Stimulated activated naive B cell treated with anti-CD40 and anti-IgM and Interleukin-4, amounts not matched to agents 10 μg/mL and 1 μg/mL and 100 μg/mL, for 72 hours (primary cell): Measurements from ENCODE around the gene HRH2.
"Not testable (repeated sequence)": the region's sequence is repeated elsewhere in the genome, so short reads cannot be mapped to it uniquely, and the experiment has no call there.

ENCODE experiments used
- ATAC-seq, 2 donors: fragments of 150-1000 bp; cut with Tn5 transposase; replicated peaks; 2 replicates each; pipeline ENCODE4 v1.10.0; 2021; ENCODE audit warnings: moderate library complexity in 1 of 2
- DNase-seq: peaks from one replicate; pipeline ENCODE4 v3.0.0; 2021
- H3K27ac Mint-ChIP-seq: one replicate; pipeline ENCODE4 v1.8.0; 2022; ENCODE audit warnings: mild to moderate bottlenecking, mixed read lengths
- H3K27me3 Mint-ChIP-seq, 2 donors: one replicate each; pipeline ENCODE4 v1.8.0; 2022; ENCODE audit warnings: mixed read lengths in 2 of 2
- H3K36me3 Mint-ChIP-seq, 2 donors: one replicate each; pipeline ENCODE4 v1.8.0; 2022; ENCODE audit warnings: mixed read lengths in 2 of 2, mild to moderate bottlenecking in 1 of 2
- H3K4me1 Mint-ChIP-seq, 2 donors: one replicate each; pipeline ENCODE4 v1.8.0; 2022; ENCODE audit warnings: mixed read lengths in 2 of 2, mild to moderate bottlenecking in 1 of 2
- H3K4me3 Mint-ChIP-seq, 2 donors: one replicate each; pipeline ENCODE4 v1.8.0; 2022; ENCODE audit warnings: mild to moderate bottlenecking in 2 of 2, mixed read lengths in 2 of 2, moderate library complexity in 1 of 2
- H3K9me3 Mint-ChIP-seq, 2 donors: one replicate each; pipeline ENCODE4 v1.8.0; 2022; ENCODE audit warnings: mixed read lengths in 2 of 2, mild to moderate bottlenecking in 1 of 2

HRH2 gene

DNA sequence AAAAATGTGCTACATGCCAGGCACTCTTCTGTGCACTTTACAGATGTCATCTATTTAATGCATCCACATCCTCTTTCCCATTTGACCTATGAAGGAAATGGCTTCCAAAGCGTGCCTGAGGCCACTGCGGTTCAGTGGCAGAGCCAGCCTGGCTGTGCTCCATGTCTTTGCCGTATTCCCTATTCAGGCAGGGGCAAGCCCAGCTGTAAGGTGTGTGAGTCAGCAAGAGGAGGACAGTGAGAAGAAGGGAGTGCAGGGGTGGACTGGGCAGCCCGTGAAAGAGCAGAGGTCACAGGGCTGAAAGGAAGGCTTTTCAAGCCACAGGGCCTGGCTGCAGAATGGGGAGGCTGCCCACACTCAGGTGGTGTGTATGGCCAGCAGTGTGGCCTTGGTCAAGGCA, 91.7 kb downstream of the HRH2 start:
- H3K9me3 Mint-ChIP-seq = peaks cover 0 to 1% of the 10 kb centered on the region in 2 donors
- H3K27me3 Mint-ChIP-seq = peaks cover 45 to 53% of the 10 kb centered on the region in 2 donors
- DNase-seq (no peak), ATAC-seq (no peak)
- H3K27ac Mint-ChIP-seq = no peak overlapping the region
- H3K4me1 Mint-ChIP-seq = no peaks in the 10 kb centered on the region
- no peak overlapping the region for H3K4me3 Mint-ChIP-seq
- no peaks in the 10 kb centered on the region for H3K36me3 Mint-ChIP-seq

- H3K4me1 Mint-ChIP-seq = no peaks in the 10 kb centered on the region
Measured at GRCh38 chr5:175750511-175750931, 92.7 kb downstream of the HRH2 start.

GRCh38 chr5:175751369-175751768, 93.5 kb downstream of the HRH2 start:
- H3K4me1 Mint-ChIP-seq = no peaks in the 10 kb centered on the region

More at GRCh38 chr5:175750511-175750931, 92.7 kb downstream of the HRH2 start:
- Mint-ChIP-seq H3K27ac (no peak overlapping the region), H3K4me3 (no peak overlapping the region), H3K9me3 (peaks cover 0 to 1% of the 10 kb centered on the region in 2 donors), H3K36me3 (no peaks in the 10 kb centered on the region), H3K27me3 (peaks cover 52 to 61% of the 10 kb centered on the region in 2 donors)
- DNase-seq (no peak), ATAC-seq (no peak)

DNA sequence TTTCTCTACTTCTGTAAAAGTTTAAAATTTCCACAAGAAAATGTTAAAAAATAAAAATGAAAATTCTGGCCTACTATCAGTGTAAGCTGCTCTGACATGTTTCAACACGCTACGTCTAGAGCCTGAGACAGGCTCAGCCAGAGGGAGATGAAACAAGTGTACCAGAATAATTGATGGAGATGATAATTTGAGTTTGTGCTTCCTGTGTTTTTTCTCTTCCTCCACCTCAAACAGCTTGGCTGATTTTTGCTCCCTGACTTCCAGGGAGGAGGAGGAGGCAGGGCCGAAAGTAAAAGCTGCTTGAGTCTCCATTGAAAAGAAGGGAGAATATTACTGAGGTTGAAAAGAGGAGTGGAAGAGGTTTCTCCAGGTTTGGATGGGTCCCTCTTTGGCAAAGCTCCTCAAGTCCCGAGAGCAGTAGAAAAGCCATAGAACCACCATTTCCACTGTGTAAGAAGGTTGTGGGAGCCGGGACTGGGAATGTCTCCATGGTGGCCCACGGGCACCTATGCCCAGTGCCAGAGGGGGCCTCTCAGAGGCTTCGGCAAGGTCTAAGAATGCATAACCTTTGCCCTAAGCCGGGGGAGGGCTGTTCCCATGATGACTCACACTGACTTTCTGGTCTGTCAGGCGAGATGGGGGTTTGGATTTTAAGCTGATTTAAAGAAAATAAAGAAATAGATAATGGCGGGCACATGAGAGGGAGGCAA, 95.1 kb downstream of the HRH2 start:
- Mint-ChIP-seq H3K9me3 (peaks cover 0 to 5% of the 10 kb centered on the region in 2 donors), H3K27ac (no peak overlapping the region), H3K4me3 (no peak overlapping the region), H3K27me3 (peaks cover 54 to 64% of the 10 kb centered on the region in 2 donors), H3K36me3 (no peaks in the 10 kb centered on the region), H3K4me1 (no peaks in the 10 kb centered on the region)
- DNase-seq = no peak
- no peak for ATAC-seq

More at GRCh38 chr5:175751369-175751768, 93.5 kb downstream of the HRH2 start:
- no peaks in the 10 kb centered on the region for H3K36me3 Mint-ChIP-seq
- no peak overlapping the region for H3K4me3 Mint-ChIP-seq
- H3K27ac Mint-ChIP-seq = no peak overlapping the region
- no peak for ATAC-seq
- peaks cover 52 to 63% of the 10 kb centered on the region in 2 donors for H3K27me3 Mint-ChIP-seq
- H3K9me3 Mint-ChIP-seq = no peaks in the 10 kb centered on the region
- no peak for DNase-seq

- DNase-seq (no peak), ATAC-seq (no peak)
- Mint-ChIP-seq H3K27ac (no peak overlapping the region), H3K9me3 (peaks cover 0 to 5% of the 10 kb centered on the region in 2 donors), H3K4me3 (no peak overlapping the region), H3K36me3 (no peaks in the 10 kb centered on the region), H3K4me1 (no peaks in the 10 kb centered on the region), H3K27me3 (peaks cover 52 to 67% of the 10 kb centered on the region in 2 donors)
Measured at GRCh38 chr5:175753536-175754402, 95.9 kb downstream of the HRH2 start.

DNA sequence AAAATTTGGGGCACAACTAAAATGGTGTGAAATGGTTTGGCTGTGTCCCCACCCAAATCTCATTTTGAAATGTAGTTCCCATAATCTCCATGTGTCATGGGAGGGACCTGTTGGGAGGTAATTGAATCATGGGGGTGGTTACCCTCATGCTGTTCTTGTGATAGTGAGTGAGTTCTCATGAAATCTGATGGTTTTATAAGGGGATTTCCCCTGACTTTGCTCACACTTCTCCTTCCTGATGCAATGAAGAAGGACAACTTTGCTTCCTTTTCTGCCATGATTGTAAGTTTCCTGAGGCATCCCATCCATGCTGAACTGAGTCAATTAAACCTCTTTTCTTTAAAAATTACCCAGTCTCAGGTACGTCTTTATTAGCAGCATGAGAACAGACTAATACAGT, 102.1 kb downstream of the HRH2 start:
- peak; percentile 31 to 42 for ATAC-seq
- H3K27ac Mint-ChIP-seq, H3K36me3 Mint-ChIP-seq, H3K4me1 Mint-ChIP-seq, H3K4me3 Mint-ChIP-seq, DNase-seq: not testable (repeated sequence)
- H3K27me3 Mint-ChIP-seq = peaks cover 44 to 56% of the 10 kb centered on the region in 2 donors
- peaks cover 7 to 18% of the 10 kb centered on the region in 2 donors for H3K9me3 Mint-ChIP-seq
